Measurements from ENCODE around the gene ADGRG1.

DNA sequence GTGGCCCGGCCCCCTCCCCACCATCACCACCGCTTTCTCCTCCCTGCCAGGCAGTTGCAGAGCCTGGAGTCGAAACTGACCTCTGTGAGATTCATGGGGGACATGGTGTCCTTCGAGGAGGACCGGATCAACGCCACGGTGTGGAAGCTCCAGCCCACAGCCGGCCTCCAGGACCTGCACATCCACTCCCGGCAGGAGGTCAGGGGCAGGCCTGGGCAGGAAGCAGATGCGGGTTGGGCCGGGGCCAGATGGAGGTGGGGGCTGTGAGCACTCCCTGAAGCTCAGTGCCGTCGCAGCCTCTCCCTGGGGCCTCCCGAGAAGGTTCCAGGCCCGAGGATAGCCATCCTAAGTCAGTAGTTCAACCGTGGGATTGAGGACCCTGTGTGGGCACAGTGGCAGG is 25.5 kb downstream of the ADGRG1 start:
- TF ChIP-seq, protein P1, sequence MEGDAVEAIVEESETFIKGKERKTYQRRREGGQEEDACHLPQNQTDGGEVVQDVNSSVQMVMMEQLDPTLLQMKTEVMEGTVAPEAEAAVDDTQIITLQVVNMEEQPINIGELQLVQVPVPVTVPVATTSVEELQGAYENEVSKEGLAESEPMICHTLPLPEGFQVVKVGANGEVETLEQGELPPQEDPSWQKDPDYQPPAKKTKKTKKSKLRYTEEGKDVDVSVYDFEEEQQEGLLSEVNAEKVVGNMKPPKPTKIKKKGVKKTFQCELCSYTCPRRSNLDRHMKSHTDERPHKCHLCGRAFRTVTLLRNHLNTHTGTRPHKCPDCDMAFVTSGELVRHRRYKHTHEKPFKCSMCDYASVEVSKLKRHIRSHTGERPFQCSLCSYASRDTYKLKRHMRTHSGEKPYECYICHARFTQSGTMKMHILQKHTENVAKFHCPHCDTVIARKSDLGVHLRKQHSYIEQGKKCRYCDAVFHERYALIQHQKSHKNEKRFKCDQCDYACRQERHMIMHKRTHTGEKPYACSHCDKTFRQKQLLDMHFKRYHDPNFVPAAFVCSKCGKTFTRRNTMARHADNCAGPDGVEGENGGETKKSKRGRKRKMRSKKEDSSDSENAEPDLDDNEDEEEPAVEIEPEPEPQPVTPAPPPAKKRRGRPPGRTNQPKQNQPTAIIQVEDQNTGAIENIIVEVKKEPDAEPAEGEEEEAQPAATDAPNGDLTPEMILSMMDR (conservative IDR thresholded peaks at IDR 0.05): no peak
- no peak for TF ChIP-seq ZFX (IDR thresholded peaks at IDR 0.05)
